GM21737 (cell line): ENCODE results near the gene NCOA3.
A peak's percentile ranks its signal among the peaks of the same experiment; 100 is the strongest.
"Not testable (repeated sequence)": the region's sequence is repeated elsewhere in the genome, so short reads cannot be mapped to it uniquely, and the experiment has no call there.

Experiments used
- ATAC-seq: cut with Tn5 transposase; IDR thresholded peaks from one replicate; pipeline ENCODE4 v1.9.1; 2021; ENCODE audit warnings: mild to moderate bottlenecking, moderate library complexity; ENCODE audit not compliant: unreplicated experiment

The NCOA3 gene

DNA sequence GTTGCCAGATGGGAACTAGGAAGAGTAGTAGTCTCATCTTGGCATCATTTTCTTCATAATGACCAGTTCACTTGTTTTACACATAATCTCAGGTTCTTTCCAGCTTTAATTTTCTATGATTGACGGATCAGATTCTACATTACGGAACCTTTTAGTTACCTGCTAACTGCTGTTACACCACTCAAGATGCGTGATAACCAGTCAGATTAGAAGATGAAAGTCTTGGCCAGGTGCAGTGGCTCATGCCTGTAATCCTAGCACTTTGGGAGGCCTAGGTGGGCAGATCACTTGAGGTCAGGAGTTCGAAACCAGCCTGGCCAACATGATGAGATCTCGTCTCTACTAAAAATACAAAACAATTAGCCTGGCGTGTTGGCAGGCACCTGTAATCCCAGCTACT is 92.5 kb downstream of the NCOA3 start:
- no peak for ATAC-seq

DNA sequence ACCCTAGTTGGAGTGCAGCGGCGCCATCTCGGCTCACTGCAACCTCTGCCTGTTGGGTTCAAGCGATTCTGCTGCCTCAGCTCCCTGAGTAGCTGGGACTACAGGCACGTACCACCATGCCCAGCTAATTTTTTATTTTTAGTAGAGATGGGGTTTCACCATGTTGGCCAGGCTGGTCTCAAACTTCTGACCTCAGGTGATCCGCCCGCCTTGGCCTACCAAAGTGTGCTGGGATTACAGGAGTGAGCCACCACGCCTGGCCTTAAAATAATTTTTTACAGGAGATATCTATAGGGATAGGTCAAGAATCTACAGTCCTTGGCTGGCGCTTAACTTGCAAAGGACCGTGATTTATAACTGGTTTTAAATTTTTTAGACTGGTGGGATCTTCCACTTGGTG is 93.5 kb downstream of the NCOA3 start:
- ATAC-seq = not testable (repeated sequence)

DNA sequence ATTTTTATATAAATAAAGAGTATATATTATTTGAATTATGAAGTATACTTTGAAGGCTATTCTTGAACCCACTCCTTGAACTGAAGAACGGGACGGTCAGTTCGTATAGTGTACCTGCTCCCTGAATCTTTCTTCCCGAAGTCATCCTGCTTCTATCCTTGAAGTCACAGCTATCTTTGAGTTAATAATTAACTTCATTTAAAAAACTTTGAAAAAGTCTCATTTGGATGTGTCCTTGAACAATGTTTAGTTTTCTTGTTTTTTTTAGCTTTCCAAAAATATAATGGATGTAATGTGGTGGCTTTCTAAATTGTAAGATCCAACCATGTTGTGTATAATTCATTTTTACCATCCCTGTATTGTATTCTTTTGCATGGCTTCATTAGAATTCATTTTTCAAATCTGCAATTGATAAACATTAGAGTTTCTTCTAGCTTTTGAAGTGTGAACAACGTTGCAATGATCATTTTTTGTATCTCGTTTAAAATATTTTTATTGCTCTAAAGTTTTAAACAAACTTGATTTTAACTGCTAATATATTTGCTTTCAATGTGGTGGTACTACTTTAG is 94.4 kb downstream of the NCOA3 start:
- ATAC-seq = no peak

DNA sequence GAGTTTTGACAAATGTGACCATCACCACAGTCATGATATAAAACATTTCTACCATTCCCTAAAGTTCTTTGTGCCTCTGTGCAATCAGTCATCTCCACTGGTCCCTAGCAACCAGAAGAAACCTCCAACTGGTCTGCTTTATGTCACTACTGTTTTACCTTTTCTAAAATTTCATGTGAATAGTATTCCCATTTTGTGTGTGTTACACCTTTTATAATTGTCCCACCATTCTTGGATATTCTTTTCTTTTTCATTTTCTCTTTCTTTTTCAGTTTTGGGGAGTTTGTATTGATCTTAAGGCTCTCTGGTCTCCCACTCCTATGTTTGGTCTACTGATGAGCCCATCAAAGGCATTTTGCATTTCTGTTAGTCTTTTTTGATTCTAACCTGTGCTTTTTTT is 95.4 kb downstream of the NCOA3 start:
- no peak for ATAC-seq

DNA sequence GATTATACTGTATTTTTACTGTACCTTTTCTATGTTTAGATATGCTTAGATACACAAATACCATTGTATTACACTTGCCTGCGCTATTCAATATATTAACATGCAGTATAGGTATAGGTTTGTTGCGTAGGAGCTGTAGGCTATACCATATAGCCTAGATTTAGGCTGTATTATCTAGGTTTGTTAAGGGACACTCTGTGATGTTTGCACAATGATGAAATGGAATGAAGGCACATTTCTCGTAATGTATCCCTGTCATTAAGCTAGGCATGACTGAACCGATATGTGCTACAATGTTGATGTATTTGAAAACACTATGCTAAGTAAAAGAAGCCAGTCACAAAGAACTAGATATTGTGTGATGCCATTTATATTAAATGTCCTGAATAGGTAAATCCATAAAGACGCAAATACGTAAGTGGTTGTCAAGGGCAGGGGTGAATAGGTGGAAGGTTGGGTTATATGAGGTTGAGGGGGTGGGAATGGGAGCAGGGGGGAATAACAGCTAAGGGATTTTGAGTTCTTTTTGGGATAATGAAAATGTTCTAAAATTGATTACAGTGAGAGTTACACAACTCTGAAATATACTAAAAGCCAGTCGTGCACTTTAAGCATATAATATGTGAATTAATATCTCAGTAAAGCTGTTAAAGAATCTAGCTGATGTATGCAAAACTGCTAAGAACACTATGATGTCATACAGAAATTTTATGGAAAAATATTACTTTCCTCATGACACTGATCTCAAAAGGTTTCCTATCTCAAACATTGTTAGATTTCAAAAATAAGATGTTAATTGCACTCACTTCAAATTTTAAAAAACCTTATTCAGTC is 97.4 kb downstream of the NCOA3 start:
- ATAC-seq = no peak

DNA sequence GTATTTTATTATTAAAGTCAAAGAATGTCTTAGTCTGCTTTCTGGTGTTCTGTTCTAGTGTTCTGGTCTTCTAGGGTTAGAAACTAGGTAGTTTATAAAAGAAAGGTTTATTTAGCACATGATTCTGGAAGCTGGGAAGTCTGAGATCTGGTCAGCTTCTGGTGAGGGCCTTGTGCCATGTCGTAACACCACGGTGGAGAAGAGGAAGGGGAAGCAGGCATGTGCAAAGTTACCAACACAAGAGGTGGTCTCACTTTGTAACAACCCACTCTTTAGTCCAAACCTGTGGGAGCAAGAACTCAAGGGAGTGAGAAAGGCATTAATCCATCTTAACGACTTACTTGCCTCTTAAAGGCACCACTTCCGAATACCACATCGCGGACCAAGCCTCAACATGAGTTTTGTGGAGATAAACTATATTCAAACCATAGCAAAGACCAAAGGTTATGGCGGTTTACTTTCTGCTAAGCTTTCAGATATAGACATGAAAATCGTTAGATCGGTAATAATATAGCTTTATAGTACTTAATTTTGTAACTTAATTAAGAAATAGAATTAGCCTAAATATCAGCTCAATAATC is 99.4 kb downstream of the NCOA3 start:
- ATAC-seq = no peak

DNA sequence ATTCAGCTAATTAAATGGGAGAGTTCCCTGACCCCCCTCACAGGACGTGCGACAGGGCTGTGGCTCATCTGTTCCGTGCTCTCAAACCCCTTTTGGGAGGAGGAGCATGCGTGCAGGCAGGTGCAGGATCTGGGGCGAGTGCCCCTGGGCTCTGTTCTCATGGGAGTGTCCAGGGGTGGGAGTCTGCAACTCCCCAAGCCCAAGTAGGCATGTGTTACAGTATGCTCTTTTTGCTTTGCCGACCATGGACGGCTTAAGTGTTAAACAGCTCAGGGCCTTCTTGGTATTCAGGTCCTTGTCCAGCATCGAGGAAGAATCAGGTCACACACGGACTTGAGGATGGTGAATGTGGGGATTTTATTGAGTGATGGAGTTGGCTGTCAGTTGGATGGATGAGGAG is 101.6 kb downstream of the NCOA3 start:
- no peak for ATAC-seq

DNA sequence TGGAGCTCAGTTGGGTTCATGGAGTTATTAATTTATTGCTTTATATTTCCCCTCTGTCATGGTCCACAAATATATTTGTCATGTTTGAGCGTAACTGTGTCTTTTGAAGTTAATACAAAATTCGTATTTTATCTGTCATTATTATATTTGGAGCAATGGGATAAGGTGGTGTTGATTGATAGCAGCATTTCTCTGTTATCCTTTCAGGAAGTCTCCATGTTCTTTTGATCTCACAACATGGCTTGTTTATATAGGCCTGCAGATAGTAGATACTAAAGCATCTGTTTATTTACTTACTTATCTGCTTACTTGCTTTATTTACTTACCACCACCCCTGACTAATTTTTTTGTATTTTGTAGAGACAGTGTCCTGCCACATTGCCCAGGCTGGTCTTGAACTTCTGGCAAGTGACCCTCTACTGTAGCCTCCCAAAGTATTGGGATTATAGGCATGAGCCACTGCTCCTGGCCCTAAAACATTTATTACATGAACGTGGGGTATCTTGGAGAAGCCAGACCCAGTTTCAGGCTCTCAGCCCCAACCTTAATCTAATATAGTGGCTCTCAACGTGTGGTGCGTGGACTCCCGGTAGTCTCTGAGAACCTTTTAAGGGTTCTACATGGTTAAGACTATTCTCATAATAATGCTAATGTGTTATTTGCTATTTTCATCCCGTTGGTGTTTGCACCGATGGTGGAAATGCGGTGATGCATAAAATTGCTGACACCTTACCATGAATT is 104.2 kb downstream of the NCOA3 start:
- ATAC-seq = no peak

DNA sequence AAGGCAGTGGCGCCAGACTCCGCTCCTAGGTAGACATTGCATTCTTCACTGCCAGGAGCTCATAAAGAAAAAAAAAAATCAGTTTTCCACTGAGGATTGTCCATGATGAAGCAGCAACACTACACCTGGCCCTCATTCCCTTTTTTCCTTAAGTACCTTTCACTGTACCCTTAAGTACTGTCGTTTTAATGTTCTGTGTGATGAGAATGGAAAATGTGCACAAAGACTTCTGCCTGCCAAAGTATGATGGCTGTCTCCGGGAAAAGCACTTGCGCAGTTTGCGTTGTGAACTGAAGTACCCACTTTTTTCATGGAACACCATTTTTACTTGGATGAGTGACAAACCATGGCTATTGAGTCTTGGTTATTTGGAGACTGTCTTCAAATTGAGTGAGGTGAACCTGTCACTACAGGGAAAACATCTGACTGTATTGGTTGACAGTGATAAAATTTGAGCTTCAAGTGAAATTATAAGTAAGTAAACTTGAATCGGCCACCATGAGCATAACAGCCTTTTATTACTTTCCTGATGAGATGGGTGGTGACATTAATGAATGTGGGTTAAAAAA is 104.8 kb downstream of the NCOA3 start:
- ATAC-seq = no peak

DNA sequence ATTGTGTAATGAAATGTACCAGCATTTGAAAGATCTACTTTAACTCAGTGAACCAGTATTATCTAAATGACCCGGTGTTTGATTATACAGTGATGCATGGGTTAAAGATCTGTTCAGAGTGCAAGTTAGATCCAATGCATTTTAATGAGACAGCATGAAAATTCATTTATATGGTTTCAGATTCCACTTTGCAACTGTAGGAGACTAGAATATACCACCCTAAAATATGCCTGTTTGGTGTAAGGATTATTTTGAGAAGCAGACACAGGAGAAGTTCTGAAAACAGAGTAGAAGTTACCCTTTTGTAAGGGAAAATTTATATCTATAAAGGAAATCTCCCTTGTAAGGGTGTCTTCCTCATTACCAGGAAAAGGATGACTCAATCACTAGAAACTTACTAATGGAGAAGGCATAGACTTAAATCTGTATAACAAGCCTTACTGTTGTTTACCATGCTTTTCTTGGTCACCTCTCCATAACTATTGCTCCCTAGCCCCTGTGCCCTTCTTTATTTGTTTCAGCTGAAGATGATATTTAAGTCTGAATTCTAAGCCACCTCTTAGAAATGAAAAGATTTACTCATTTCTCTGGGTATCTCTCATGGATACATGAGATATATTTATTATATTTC is 105.4 kb downstream of the NCOA3 start:
- ATAC-seq = no peak

DNA sequence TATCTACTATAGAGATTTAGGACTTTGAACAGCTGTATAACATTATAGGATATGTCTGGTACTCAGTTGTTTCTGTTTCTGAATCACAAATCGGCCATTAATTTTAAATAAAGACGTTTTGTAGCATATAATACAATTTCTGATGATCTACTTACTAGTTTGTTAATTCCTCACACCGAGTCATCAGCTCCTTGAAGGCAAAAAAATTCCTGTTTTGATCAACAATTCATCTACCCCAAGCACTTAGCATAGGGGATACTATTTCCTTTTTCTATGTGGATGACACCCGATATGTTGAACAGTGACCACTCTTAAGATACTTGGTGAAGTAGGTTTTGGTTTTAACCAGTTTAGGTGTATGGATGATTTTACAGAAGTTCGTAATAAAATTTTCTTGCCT is 107.3 kb downstream of the NCOA3 start:
- ATAC-seq = no peak

DNA sequence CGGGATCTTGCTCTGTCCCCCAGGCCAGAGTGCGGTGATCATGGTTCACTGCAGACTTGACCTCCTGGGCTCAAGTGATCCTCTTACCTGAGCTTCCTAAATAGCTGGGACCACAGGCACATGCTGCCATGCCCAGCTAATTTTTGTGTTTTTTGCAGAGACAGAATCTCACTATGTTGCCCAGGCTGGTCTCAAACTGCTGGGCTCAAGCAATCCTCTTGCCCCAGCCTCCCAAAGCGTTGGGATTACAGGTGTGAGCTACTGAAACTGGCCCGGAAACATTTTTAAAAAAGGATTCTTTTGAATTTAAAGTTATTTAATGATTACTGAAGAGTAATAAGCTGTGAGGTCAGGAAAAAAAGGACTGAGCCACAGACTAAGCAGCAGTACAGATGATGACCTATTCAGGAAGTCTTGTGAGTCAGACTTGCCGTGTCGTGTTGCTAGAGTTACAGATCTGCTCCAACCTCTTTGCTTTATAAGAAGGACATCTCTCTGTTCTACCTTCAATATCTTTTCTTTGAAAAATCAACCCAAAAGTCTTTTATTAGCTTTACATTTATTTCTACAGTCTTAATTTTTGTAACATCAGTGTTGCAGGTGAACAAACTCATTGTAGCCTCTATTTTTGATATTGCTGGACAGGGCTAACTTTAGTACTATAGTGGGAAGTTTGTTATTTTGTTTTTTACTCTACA is 108.7 kb downstream of the NCOA3 start:
- peak; percentile 69 for ATAC-seq

DNA sequence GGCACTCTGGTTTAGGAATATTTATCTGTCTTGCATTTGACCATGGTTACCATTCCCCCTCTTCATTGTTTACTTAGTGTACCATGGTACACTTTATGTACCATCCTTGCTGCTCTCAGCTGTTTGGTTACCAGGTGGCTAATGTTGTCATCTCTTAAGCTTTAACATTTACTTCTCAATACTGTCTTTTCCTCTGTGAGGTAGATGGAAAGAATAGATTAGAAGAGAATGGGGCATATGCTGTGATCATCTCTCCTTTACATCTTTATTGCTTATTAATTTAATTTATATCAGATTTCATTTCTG is 109.2 kb downstream of the NCOA3 start:
- ATAC-seq = no peak

DNA sequence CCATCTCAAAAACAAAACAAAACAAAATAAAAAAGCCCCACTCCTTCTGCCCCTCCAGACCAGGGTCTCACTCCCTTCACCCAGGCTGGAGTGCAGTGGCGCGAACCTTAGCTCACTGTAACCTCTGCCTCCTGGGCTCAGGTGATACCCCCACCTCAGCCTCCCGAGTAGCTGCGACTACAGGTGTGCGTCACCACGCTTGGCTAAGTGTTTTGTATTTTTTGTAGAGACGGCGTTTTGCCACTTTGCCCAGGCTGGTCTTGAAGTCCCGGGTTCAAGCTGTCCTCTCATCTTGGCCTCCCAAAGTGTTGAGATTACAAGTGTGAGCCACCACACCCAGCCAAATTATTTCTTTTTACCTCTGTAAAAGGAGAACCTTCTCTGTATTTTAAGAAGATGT is 110.1 kb downstream of the NCOA3 start:
- ATAC-seq = no peak

DNA sequence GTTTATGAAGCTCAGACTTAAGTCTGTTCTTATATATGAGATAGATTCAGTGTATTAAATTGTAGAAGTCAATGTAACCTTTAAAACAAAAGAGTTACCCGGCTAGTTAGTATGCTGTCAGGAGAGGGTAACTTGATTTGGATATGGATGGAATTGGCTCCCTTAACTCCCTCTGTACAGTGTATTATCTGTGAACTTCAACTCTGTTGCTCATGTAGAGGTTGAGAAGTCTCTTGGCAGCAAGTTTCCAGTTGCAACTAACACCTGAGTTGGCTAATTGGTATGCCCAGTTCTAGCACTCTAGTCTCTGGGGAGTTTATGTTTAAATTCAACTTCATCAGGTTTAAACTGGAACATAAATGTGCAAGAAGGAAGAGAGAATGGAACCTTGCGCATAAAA is 111.0 kb downstream of the NCOA3 start:
- no peak for ATAC-seq

DNA sequence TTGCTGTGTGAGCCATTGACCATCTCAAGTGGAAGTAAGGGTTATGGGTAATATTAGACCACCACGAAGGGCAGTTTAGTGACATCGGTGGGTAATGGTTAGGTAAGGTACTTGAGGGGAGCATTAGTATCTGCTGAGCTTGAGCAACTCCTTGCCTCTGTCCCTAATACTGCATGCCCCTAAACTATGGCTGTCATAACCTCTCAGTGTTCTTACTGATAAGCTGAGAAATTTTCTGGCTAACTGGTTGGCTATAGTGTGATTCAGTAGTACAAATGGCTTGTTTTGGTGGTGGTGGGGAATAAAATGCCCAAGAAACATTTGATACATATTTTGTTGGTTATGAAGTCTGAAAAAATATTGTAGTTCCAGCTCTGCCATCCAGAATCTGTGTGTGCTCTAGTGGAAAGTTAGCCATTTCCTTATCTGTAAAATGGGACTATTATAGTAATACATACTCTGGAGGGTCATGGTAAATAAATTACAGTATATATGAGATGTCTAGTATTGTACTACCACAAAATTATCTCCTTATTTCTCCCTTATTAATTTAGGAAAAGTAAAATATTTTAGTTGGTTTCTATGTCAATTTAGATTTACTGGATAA is 113.1 kb downstream of the NCOA3 start:
- ATAC-seq = no peak

DNA sequence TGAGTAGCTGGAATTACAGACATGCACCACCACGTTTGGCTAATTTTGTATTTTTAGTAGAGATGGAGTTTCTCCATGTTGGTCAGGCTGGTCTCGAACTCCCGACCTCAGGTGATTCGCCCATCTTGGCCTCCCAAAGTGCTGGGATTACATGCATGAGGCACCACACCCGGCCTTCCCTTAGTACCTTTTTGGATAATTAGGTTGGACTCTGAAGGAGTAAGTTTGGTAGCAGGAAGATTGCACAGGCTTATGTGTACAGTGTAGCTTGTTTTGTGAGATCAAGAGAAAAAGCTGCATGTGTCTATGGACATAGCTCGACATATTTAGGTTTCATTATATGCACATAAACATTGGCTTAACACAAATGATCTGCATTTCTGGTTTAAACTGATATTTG is 116.8 kb downstream of the NCOA3 start:
- no peak for ATAC-seq

DNA sequence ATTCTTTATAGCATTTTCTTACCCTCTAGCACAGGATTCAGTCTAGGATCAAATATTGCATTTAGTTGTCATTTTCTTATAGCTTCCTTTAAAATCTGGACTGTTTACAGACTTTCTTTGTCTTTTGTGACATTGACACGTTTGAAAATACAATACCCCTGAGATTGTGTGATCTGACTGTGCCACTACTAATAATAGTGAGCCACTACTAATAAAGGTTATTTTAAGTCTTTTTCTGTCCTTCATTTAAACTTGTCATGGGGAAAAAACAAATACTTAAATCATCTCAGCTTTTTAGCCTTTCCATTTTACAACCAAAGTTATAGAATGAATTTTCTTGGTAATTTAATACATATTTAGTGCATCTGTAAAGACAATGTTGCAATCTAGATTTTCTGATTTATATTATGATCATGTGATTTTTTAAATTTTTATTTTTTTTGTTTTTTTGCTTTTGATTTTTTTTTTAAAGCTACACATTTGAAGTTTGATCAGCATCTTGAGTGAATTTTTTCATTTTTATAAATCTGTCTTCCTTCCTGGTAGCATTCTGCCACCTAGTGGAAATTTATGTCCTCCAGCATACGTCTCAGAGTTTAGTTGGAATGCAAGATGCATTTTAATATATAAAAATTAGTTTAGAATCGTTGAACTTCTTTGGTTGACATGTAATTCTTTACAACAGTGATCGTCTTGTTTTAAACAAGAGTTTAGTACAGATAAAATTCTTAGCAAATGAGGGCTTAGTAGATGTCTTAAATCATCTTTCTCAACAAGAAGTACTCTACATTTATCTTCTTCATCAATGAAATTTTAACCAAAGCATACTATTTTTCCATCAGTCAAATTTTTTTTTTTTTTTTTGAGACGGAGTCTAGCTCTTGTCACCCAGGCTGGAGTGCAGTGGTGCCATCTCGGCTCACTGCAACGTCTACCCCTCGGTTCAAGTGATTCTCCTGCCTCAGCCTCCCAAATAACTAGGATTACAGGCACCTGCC is 119.4 kb downstream of the NCOA3 start:
- no peak for ATAC-seq

DNA sequence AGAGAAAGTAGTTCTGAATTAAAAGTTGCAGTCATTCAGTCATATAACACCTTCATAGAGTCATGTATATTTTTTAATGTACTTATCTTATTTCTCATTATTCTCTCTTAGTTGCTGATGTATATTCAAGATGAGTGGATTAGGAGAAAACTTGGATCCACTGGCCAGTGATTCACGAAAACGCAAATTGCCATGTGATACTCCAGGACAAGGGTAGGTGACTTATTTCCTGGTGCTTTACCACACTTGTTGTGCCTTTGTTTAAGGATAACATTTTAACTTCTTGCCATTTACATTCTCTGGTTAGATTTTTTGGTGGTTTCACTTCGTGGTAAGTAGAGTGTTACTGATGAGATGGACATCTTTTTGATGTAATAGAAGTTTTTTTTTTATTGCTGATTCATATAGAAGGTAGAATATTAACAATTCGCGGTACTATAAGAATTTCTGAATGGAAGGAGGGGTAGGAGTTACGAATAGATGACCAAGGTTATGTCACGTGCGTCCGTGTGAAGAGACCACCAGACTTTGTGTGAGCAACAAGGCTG is 120.5 kb downstream of the NCOA3 start:
- ATAC-seq = no peak
